ENCODE measurements around the gene PCYT1A. TPM values are rescaled to one million over a fixed set of nuclear protein-coding genes. Genes with fewer than 3 reads are reported as not detected.

The PCYT1A gene
- total RNA-seq, 1 experiment from 2014 or later = 91.2 TPM

GRCh38 chr3:196287090-196287439, 461 bp downstream of the PCYT1A start:
- TF ChIP-seq EZH2 (IDR thresholded peaks at IDR 0.05; ENCODE audit: low read depth) (no peak), CTCF (conservative IDR thresholded peaks at IDR 0.05) (no peak)
- BruUV-seq (replicated peaks) = no TSS peak
- ChIA-PET POLR2A (ENCODE audit: unreplicated experiment) (interaction anchor here (0.6 to 0.8 kb wide), 3 partner anchors 21 to 54 kb away, joined by 3 to 6 read pairs (median 5); partner anchors contain the start of gene TM4SF19), CTCF (interaction anchor here (0.6 kb wide), 1 partner anchor 160 kb away, joined by 4 read pairs; no protein-coding TSS in a partner anchor)
- no peaks in the 10 kb centered on the region for H3K36me3 ChIP-seq (ENCODE audit: low read depth)
- H3K9me3 ChIP-seq (ENCODE audit: insufficient read depth, low read depth) = no peaks in the 10 kb centered on the region
- H3K9me2 ChIP-seq (ENCODE audit: insufficient read depth) = no peaks in the 10 kb centered on the region
- intact Hi-C loops (cut with micrococcal nuclease; ENCODE audit: unreplicated experiment) = loop anchor here (1.0 kb wide), 1 partner anchor 19 kb away; no protein-coding TSS in a partner anchor
- H3K79me2 ChIP-seq (ENCODE audit: low read depth) = peaks cover 63% of the 10 kb centered on the region
- peak overlapping the region; percentile 71 for H3K4me3 ChIP-seq
- peak overlapping the region; percentile 93 for H2AFZ ChIP-seq
- DNase-seq = no peak
- H3K4me2 ChIP-seq = peak overlapping the region; percentile 82
- H3K27ac ChIP-seq = peak overlapping the region; percentile 81
- peaks cover 27% of the 10 kb centered on the region; the same call in 1 of the 2 replicates for H3F3A ChIP-seq (ENCODE audit: insufficient read depth, low read depth)
- H3K4me1 ChIP-seq (replicated peaks; ENCODE audit: insufficient read depth) = peaks cover 19% of the 10 kb centered on the region
- no peaks in the 10 kb centered on the region for H4K20me1 ChIP-seq (ENCODE audit: insufficient read depth)
- no peaks in the 10 kb centered on the region for H3K27me3 ChIP-seq (ENCODE audit: insufficient read depth, low read depth)

DNA sequence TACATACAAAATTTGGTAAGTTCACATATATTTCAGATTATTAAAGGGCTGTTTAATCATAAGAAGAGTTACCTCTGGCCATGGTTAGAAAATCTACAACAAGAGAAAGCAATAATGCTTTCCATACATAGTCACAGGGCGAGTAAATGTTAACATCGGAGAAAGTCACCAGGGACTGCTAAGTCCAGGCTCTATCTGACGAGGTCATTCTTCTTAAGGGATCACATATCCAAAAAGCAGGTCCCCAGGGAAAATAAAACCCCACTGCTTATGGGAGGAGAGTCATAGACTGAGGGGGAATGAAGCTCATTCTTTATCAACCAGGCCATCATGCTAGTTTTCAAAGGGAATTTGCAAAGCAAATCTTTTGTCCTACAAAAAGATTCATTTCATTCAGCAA, 3.1 kb downstream of the PCYT1A start:
- POLR2A ChIA-PET (ENCODE audit: unreplicated experiment) = no interaction called here
- DNase-seq = no peak
- Histone ChIP-seq H3K4me3 (no peak overlapping the region), H2AFZ (no peak overlapping the region), H3F3A (ENCODE audit: insufficient read depth, low read depth) (peaks cover 40% of the 10 kb centered on the region), H3K27me3 (ENCODE audit: insufficient read depth, low read depth) (no peaks in the 10 kb centered on the region), H3K4me2 (0 out of 2 replicates have a peak overlapping the region, but pooled peaks have one; percentile 1), H3K79me2 (ENCODE audit: low read depth) (peaks cover 82% of the 10 kb centered on the region), H3K36me3 (ENCODE audit: low read depth) (no peaks in the 10 kb centered on the region), H3K9me3 (ENCODE audit: insufficient read depth, low read depth) (no peaks in the 10 kb centered on the region), H3K9me2 (ENCODE audit: insufficient read depth) (no peaks in the 10 kb centered on the region), H3K27ac (no peak overlapping the region), H4K20me1 (ENCODE audit: insufficient read depth) (no peaks in the 10 kb centered on the region), H3K4me1 (replicated peaks; ENCODE audit: insufficient read depth) (peaks cover 35% of the 10 kb centered on the region)
- no peak for TF ChIP-seq CTCF (conservative IDR thresholded peaks at IDR 0.05)
- no peak for TF ChIP-seq EZH2 (IDR thresholded peaks at IDR 0.05; ENCODE audit: low read depth)
- no TSS peak for BruUV-seq (replicated peaks)
- intact Hi-C loops (cut with micrococcal nuclease; ENCODE audit: unreplicated experiment) = no loop called here
- CTCF ChIA-PET = no interaction called here

- H3K9me2 ChIP-seq (ENCODE audit: insufficient read depth) = no peaks in the 10 kb centered on the region
- peaks cover 90% of the 10 kb centered on the region for H3K79me2 ChIP-seq (ENCODE audit: low read depth)
- no peak overlapping the region for H3K4me2 ChIP-seq
- no peak for DNase-seq
- H3F3A ChIP-seq (ENCODE audit: insufficient read depth, low read depth) = peaks cover 40% of the 10 kb centered on the region
- no peaks in the 10 kb centered on the region for H3K27me3 ChIP-seq (ENCODE audit: insufficient read depth, low read depth)
- BruUV-seq (replicated peaks) = no TSS peak
- no peak overlapping the region for H2AFZ ChIP-seq
- no peak for TF ChIP-seq EZH2 (IDR thresholded peaks at IDR 0.05; ENCODE audit: low read depth)
- TF ChIP-seq CTCF (conservative IDR thresholded peaks at IDR 0.05) = no peak
- peaks cover 44% of the 10 kb centered on the region for H3K4me1 ChIP-seq (replicated peaks; ENCODE audit: insufficient read depth)
- intact Hi-C loops (cut with micrococcal nuclease; ENCODE audit: unreplicated experiment) = no loop called here
- H3K36me3 ChIP-seq (ENCODE audit: low read depth) = peaks cover 8% of the 10 kb centered on the region; the same call in 1 of the 2 replicates
- ChIA-PET CTCF (no interaction called here), POLR2A (ENCODE audit: unreplicated experiment) (no interaction called here)
- no peaks in the 10 kb centered on the region for H4K20me1 ChIP-seq (ENCODE audit: insufficient read depth)
- H3K4me3 ChIP-seq = no peak overlapping the region
- H3K9me3 ChIP-seq (ENCODE audit: insufficient read depth, low read depth) = no peaks in the 10 kb centered on the region
- 0 out of 2 replicates have a peak overlapping the region, but pooled peaks have one; percentile 14 for H3K27ac ChIP-seq
These were observed 5.6 kb downstream of the PCYT1A start for GRCh38 chr3:196281962-196282361.
